ELF-1 (cell line): ENCODE results near the gene UNKL.
A peak's percentile ranks its signal among the peaks of the same experiment; 100 is the strongest.

ENCODE experiments used
- DNase-seq: peaks from one replicate; pipeline ENCODE4 v3.0.0-alpha.2; 2016; ENCODE audit warnings: low read depth, low spot score

Gene UNKL

GRCh38 chr16:1401061-1401757 is 13.3 kb downstream of the UNKL start:
- DNase-seq = no peak

- no peak for DNase-seq
Observed at GRCh38 chr16:1398826-1399581, 15.5 kb downstream of the UNKL start.

GRCh38 chr16:1398351-1398750 is 16.2 kb downstream of the UNKL start:
- DNase-seq = no peak

GRCh38 chr16:1397779-1398178 is 16.7 kb downstream of the UNKL start:
- no peak for DNase-seq

GRCh38 chr16:1395444-1396031 is 19.0 kb downstream of the UNKL start:
- DNase-seq = no peak

- no peak for DNase-seq
Observed at GRCh38 chr16:1394367-1394951, 20.0 kb downstream of the UNKL start.

- DNase-seq = no peak
Observed at GRCh38 chr16:1393613-1394176, 20.8 kb downstream of the UNKL start.

- DNase-seq = no peak
Observed at GRCh38 chr16:1392826-1393225, 21.7 kb downstream of the UNKL start.

GRCh38 chr16:1390239-1390779 is 24.2 kb downstream of the UNKL start:
- no peak for DNase-seq

GRCh38 chr16:1389762-1390161 is 24.7 kb downstream of the UNKL start:
- no peak for DNase-seq

- DNase-seq = no peak
Observed at GRCh38 chr16:1387331-1387730, 27.2 kb downstream of the UNKL start.

GRCh38 chr16:1385232-1385631 is 29.3 kb downstream of the UNKL start:
- DNase-seq = no peak

- DNase-seq = no peak
Observed at GRCh38 chr16:1383556-1383955, 30.9 kb downstream of the UNKL start.

GRCh38 chr16:1381612-1382406 is 32.7 kb downstream of the UNKL start:
- DNase-seq = no peak

- DNase-seq = no peak
Observed at GRCh38 chr16:1380195-1380594, 34.3 kb downstream of the UNKL start.

GRCh38 chr16:1379304-1380076 is 35.0 kb downstream of the UNKL start:
- peak; percentile 73 for DNase-seq

GRCh38 chr16:1378804-1379303 is 35.6 kb downstream of the UNKL start:
- peak; percentile 78 for DNase-seq

- peak; percentile 23 for DNase-seq
Observed at GRCh38 chr16:1378087-1378803, 36.3 kb downstream of the UNKL start.

GRCh38 chr16:1377406-1378010 is 37.0 kb downstream of the UNKL start:
- DNase-seq = no peak
